H1 (cell line): ENCODE data around the gene GALNT4. TPM values are rescaled to one million over a fixed set of nuclear protein-coding genes. Genes with fewer than 3 reads are reported as not detected.

Experiments used
- CTCF ChIA-PET: fragments of 300-600 bp; sonication (Branson Sonifier 250); formaldehyde crosslinking; loops from one replicate; lab custom pipeline; 2021; ENCODE audit not compliant: partially characterized antibody; lab: Charles Lee
- POLR2A ChIA-PET: fragments of 300-600 bp; sonication (Branson Sonifier 250); formaldehyde crosslinking; loops from one replicate; lab custom pipeline; 2021; ENCODE audit warnings: inconsistent platforms; ENCODE audit not compliant: partially characterized antibody; lab: Charles Lee
- DNase-seq, 2 experiments: peaks; one replicate each; pipeline versions ENCODE4 v3.0.0 to v3.0.0-alpha.2; 2010 to 2022; ENCODE audit warnings: low spot score in 2 of 2, low read depth in 1 of 2, mixed read lengths in 1 of 2
- FAIRE-seq: peaks from 2 replicates; lab custom pipeline; 2011; peaks lifted over from hg19 to GRCh38; lab: Jason Lieb, UNC
- H2AFZ ChIP-seq: 2 replicates; pipeline ENCODE4 v1.8.1; 2012; ENCODE audit warnings: low read length, inconsistent platforms
- H2AK5ac ChIP-seq: 2 replicates; pipeline ENCODE4 v1.6.1; 2013; ENCODE audit warnings: low read depth, low read length
- H2BK120ac ChIP-seq: replicated peaks from 2 replicates; pipeline ENCODE3; 2013; ENCODE audit warnings: low read depth, low read length, inconsistent platforms
- H2BK12ac ChIP-seq: 2 replicates; pipeline ENCODE4 v1.6.1; 2013; ENCODE audit warnings: low read depth, low read length
- H2BK15ac ChIP-seq: 2 replicates; pipeline ENCODE4 v1.6.1; 2013; ENCODE audit warnings: low read length
- H2BK20ac ChIP-seq: 2 replicates; pipeline ENCODE4 v1.6.1; 2013; ENCODE audit warnings: low read length
- H2BK5ac ChIP-seq: 2 replicates; pipeline ENCODE4 v1.6.1; 2013; ENCODE audit warnings: low read depth, low read length
- H3K14ac ChIP-seq: 2 replicates; pipeline ENCODE4 v1.6.1; 2013; ENCODE audit warnings: inconsistent platforms; ENCODE audit not compliant: insufficient read length
- H3K18ac ChIP-seq: 2 replicates; pipeline ENCODE4 v1.6.1; 2013; ENCODE audit warnings: low read length; ENCODE audit errors: extremely low read depth
- H3K23ac ChIP-seq: 2 replicates; pipeline ENCODE4 v1.6.1; 2013; ENCODE audit warnings: inconsistent platforms; ENCODE audit not compliant: insufficient read length
- H3K23me2 ChIP-seq: 2 replicates; pipeline ENCODE4 v1.6.1; 2013; ENCODE audit warnings: low read depth, low read length
- H3K27ac ChIP-seq: 2 replicates; pipeline ENCODE4 v1.6.1; 2011; ENCODE audit warnings: low read depth, low read length, inconsistent platforms
- H3K27me3 ChIP-seq, 4 experiments: replicated peaks in 1 of 4; 1 replicate in 1 of 4; 2 replicates in 3 of 4; pipeline versions ENCODE4 v1.6.1 to v1.8.1; 2011 to 2013; ENCODE audit warnings: low read length in 3 of 4, mild to moderate bottlenecking in 3 of 4, inconsistent platforms in 2 of 4, mixed read lengths in 2 of 4, moderate library complexity in 1 of 4; ENCODE audit not compliant: control insufficient read depth in 3 of 4, insufficient read depth in 3 of 4; ENCODE audit errors: extremely low read depth in 1 of 4
- H3K36me3 ChIP-seq, 4 experiments: 2 replicates each; pipeline versions ENCODE4 v1.6.1 to v1.8.1; 2011 to 2013; ENCODE audit warnings: mild to moderate bottlenecking in 4 of 4, low read length in 3 of 4, moderate library complexity in 2 of 4, control low read depth in 1 of 4, inconsistent platforms in 1 of 4; ENCODE audit not compliant: insufficient read depth in 4 of 4, control insufficient read depth in 2 of 4
- H3K4ac ChIP-seq: replicated peaks from 2 replicates; pipeline ENCODE3; 2013; ENCODE audit warnings: low read length, low read depth, mixed read lengths, inconsistent platforms; ENCODE audit not compliant: insufficient read length
- H3K4me1 ChIP-seq, 4 experiments: replicated peaks in 1 of 4; 1 replicate in 1 of 4; 2 replicates in 3 of 4; pipeline versions ENCODE4 v1.6.1 to v1.8.1; 2011 to 2013; ENCODE audit warnings: low read length in 3 of 4, inconsistent platforms in 2 of 4, mixed read lengths in 1 of 4; ENCODE audit not compliant: insufficient read depth in 4 of 4, control insufficient read depth in 3 of 4
- H3K4me2 ChIP-seq, 2 experiments: 2 replicates each; pipeline versions ENCODE4 v1.6.1 to v1.8.1; 2011 to 2013; ENCODE audit warnings: low read depth in 2 of 2, low read length in 2 of 2, control low read depth in 1 of 2, inconsistent platforms in 1 of 2, mild to moderate bottlenecking in 1 of 2; ENCODE audit not compliant: insufficient read depth in 1 of 2
- H3K4me3 ChIP-seq, 4 experiments: fragments of 200-600, 300-600 bp in 1 of 4; sonication (generic), shearing (Covaris generic), sonication (Bioruptor Twin) in 1 of 4; 2 replicates each; pipeline versions ENCODE4 v1.5.1 to v1.8.1; 2011 to 2016; ENCODE audit warnings: low read length in 4 of 4, low read depth in 3 of 4, control low read depth in 2 of 4, inconsistent platforms in 2 of 4, mild to moderate bottlenecking in 2 of 4, mixed read lengths in 1 of 4, moderate library complexity in 1 of 4; ENCODE audit not compliant: insufficient read depth in 2 of 4; ENCODE audit errors: extremely low read depth in 1 of 4
- H3K56ac ChIP-seq: replicated peaks from 2 replicates; pipeline ENCODE3; 2013; ENCODE audit warnings: low read depth, mild to moderate bottlenecking, mixed read lengths, low read length, inconsistent platforms; ENCODE audit not compliant: insufficient read length
- H3K79me1 ChIP-seq: 2 replicates; pipeline ENCODE4 v1.6.1; 2013; ENCODE audit warnings: low read depth, low read length, control low read depth
- H3K79me2 ChIP-seq, 2 experiments: 2 replicates each; pipeline versions ENCODE4 v1.6.1 to v1.8.1; 2012 to 2013; ENCODE audit warnings: low read length in 2 of 2, mild to moderate bottlenecking in 2 of 2, inconsistent platforms in 1 of 2; ENCODE audit not compliant: insufficient read depth in 2 of 2, control insufficient read depth in 1 of 2
- H3K9ac ChIP-seq, 4 experiments: replicated peaks in 1 of 4; 1 replicate in 1 of 4; 2 replicates in 3 of 4; pipeline versions ENCODE4 v1.6.1 to v1.8.1; 2011 to 2013; ENCODE audit warnings: low read depth in 3 of 4, low read length in 3 of 4, control low read depth in 2 of 4, mild to moderate bottlenecking in 2 of 4, moderate library complexity in 2 of 4, inconsistent platforms in 1 of 4; ENCODE audit errors: extremely low read depth in 1 of 4
- H3K9me3 ChIP-seq, 2 experiments: 2 replicates each; pipeline versions ENCODE4 v1.6.1 to v1.8.1; 2012 to 2013; ENCODE audit warnings: mild to moderate bottlenecking in 2 of 2, moderate library complexity in 2 of 2, control low read depth in 1 of 2, inconsistent platforms in 1 of 2, low read depth in 1 of 2, low read length in 1 of 2, mixed read lengths in 1 of 2; ENCODE audit not compliant: insufficient read depth in 2 of 2
- H4K20me1 ChIP-seq, 2 experiments: replicated peaks in 1 of 2; 2 replicates each; pipeline versions ENCODE3 to v1.8.1; 2011 to 2013; ENCODE audit warnings: inconsistent platforms in 2 of 2, low read length in 2 of 2, mild to moderate bottlenecking in 1 of 2; ENCODE audit not compliant: insufficient read depth in 2 of 2, control insufficient read depth in 1 of 2
- H4K5ac ChIP-seq: 2 replicates; pipeline ENCODE4 v1.6.1; 2013; ENCODE audit warnings: low read length, low read depth, mixed read lengths, inconsistent platforms; ENCODE audit not compliant: insufficient read length
- H4K8ac ChIP-seq: 2 replicates; pipeline ENCODE4 v1.8.0; 2013; ENCODE audit warnings: mild to moderate bottlenecking, moderate library complexity, low read length, inconsistent platforms; ENCODE audit not compliant: insufficient read depth; ENCODE audit errors: extremely low read depth
- H4K91ac ChIP-seq: replicated peaks from 2 replicates; pipeline ENCODE3; 2013; ENCODE audit warnings: low read length, mixed read lengths, inconsistent platforms; ENCODE audit not compliant: insufficient read length
- CTBP2 ChIP-seq: IDR thresholded peaks from 2 replicates; pipeline ENCODE4 v1.7.0; 2011; ENCODE audit warnings: borderline replicate concordance, mild to moderate bottlenecking, moderate library complexity, mixed read lengths, low read length; ENCODE audit not compliant: insufficient read depth, insufficient read length
- EGR1 ChIP-seq: IDR thresholded peaks from 2 replicates; pipeline ENCODE4 v1.6.1; 2011; ENCODE audit warnings: low read depth, low read length, borderline replicate concordance
- EP300 ChIP-seq, 2 experiments: IDR thresholded peaks; 1 replicate in 1 of 2; 2 replicates in 1 of 2; pipeline ENCODE4 v1.6.1; 2011 to 2012; ENCODE audit warnings: low read depth in 2 of 2, low read length in 2 of 2, mild to moderate bottlenecking in 2 of 2, borderline replicate concordance in 1 of 2, inconsistent platforms in 1 of 2, moderate library complexity in 1 of 2
- NANOG ChIP-seq: IDR thresholded peaks from 2 replicates; pipeline ENCODE4 v1.6.1; 2011; ENCODE audit warnings: low read length, low read depth, mild to moderate bottlenecking, inconsistent platforms; ENCODE audit not compliant: insufficient read depth, poor library complexity, severe bottlenecking
- RBBP5 ChIP-seq: IDR thresholded peaks from 2 replicates; pipeline ENCODE4 v1.7.1; 2012; ENCODE audit warnings: low read depth, mild to moderate bottlenecking, inconsistent platforms, low read length, moderate library complexity, borderline replicate concordance
- SIN3A ChIP-seq, 2 experiments: IDR thresholded peaks in 1 of 2; conservative IDR thresholded peaks in 1 of 2; 2 replicates each; pipeline ENCODE4 v1.6.1; 2011 to 2012; ENCODE audit warnings: low read length in 2 of 2, improper control_type of control experiment in 1 of 2, low read depth in 1 of 2, mild to moderate bottlenecking in 1 of 2
- TAF1 ChIP-seq: IDR thresholded peaks from 2 replicates; pipeline ENCODE4 v1.6.1; 2011; ENCODE audit warnings: mild to moderate bottlenecking, low read depth, low read length
- TCF12 ChIP-seq: IDR thresholded peaks from 2 replicates; pipeline ENCODE4 v1.6.1; 2011; ENCODE audit warnings: low read depth, mild to moderate bottlenecking, low read length
- WGBS, 2 experiments: shearing (Covaris generic) in 1 of 2; methylation state at CpG; one replicate each; pipeline versions ENCODE4 v1.1.6 to v1.1.7; 2013 to 2015; ENCODE audit warnings: low lambda C conversion rate in 2 of 2, mixed read lengths in 2 of 2, inconsistent platforms in 1 of 2, low coverage in 1 of 2, missing lambda C conversion rate in 1 of 2; ENCODE audit not compliant: insufficient replicate concordance in 2 of 2, insufficient coverage in 1 of 2, insufficient read length in 1 of 2; ENCODE audit errors: extremely low coverage in 1 of 2, missing lambda C conversion rate in 1 of 2; 5-methylcytosine and 5-hydroxymethylcytosine counted together
- polyA plus RNA-seq, 7 experiments: library from polyadenylated mRNA; depleted of rRNA in 3 of 7; stranded (reverse) in 5 of 7; unstranded in 2 of 7; fragments of >200 nt in 5 of 7; fragments of 200-250 nt in 2 of 7; gene quantifications; 1 replicate in 5 of 7; 2 replicates in 1 of 7; 4 replicates in 1 of 7; pipeline versions ENCODE4 v1.2.1 to v1.2.3, GENCODE V29; 2011 to 2013; ENCODE audit warnings: missing spikeins in 2 of 7, mixed read lengths in 2 of 7
- total RNA-seq: library from RNA; stranded (reverse); fragmentation: NEBNext Ultra II Directional; extraction: Animal tissue kit (Norgen Biotek cat#: 25700); gene quantifications from 2 replicates; pipeline ENCODE4 v1.2.1, GENCODE V29; 2021
- TF ChIP-seq, protein P1 (sequence below): IDR thresholded peaks from 2 replicates; pipeline ENCODE4 v1.6.1; 2011; ENCODE audit warnings: low read depth, mild to moderate bottlenecking, low read length; ENCODE audit not compliant: insufficient read depth
- TF ChIP-seq, protein P2 (sequence below): IDR thresholded peaks from 2 replicates; pipeline ENCODE4 v1.6.1; 2012; ENCODE audit warnings: inconsistent platforms

GALNT4 gene
- total and polyA plus RNA-seq, 2 of the 8 experiments (the other 6 are each of a cell fraction or from before 2014, with no cell fraction given) = 0.45 to 3.3 TPM

DNA sequence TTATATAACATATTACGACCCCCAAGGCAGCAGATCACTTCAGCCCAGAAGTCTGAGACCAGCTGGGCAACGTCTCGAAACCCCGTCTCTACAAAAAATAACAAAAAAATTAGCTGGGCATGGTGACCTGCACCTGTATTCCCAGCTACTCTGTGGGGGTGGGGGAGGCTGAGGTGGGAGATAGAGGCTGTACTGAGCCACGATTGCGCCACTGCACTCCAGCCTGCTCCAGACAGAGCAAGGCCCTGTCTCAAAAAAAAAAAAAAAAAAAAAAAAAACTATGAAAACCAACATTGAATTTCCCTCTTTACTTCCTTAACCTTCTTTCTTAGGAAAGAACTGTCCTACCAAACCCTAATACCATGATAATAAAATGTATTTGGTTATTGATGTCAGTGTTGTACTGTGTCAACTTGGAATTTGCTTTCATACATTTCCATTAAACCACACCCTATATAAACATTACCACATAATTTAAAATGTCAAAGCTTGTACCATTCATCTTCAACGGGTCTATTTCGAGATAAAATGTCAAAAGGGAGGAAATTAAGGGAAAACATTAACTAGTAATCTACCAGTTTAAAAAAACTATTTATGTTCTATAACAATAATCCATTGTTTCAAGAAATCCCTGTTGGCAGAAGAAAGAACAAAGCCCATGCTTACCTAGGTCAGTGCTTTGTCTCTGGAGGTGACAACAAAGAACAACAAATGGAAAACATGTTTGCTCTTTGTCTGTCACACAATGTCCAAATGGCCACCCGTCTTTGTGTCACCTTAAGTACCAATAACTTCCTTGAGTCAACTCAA, 17.4 kb downstream of the GALNT4 start:
- H3K14ac ChIP-seq = no peak overlapping the region
- no peaks in the 10 kb centered on the region for H3K79me2 ChIP-seq
- no peaks in the 10 kb centered on the region for H3K79me1 ChIP-seq
- H2BK20ac ChIP-seq = no peak overlapping the region
- no peak overlapping the region for H2BK12ac ChIP-seq
- no peaks in the 10 kb centered on the region for H4K20me1 ChIP-seq
- no peak overlapping the region for H2BK5ac ChIP-seq
- no peak overlapping the region for H4K5ac ChIP-seq
- no peak overlapping the region for H3K23ac ChIP-seq
- no peaks in the 10 kb centered on the region for H3K23me2 ChIP-seq
- FAIRE-seq = no peak
- H2BK15ac ChIP-seq = no peak overlapping the region
- no peak overlapping the region for H2BK120ac ChIP-seq
- H4K8ac ChIP-seq = no peak overlapping the region
- no peak overlapping the region for H2AK5ac ChIP-seq
- no peak overlapping the region for H3K4me3 ChIP-seq
- DNase-seq = no peak
- no peak overlapping the region for H3K27ac ChIP-seq
- POLR2A ChIA-PET = interaction anchor here (0.6 kb wide), 1 partner anchor 161 kb away, joined by 3 read pairs; no protein-coding TSS in a partner anchor
- H4K91ac ChIP-seq = no peak overlapping the region
- no peaks in the 10 kb centered on the region for H3K36me3 ChIP-seq
- no peak overlapping the region for H3K18ac ChIP-seq
- H3K27me3 ChIP-seq = no peaks in the 10 kb centered on the region
- H2AFZ ChIP-seq = no peak overlapping the region
- WGBS, 2 experiments = 90% methylated on average over 9 of the region's 9 CpGs; no CpG with 5 or more reads in 1 of the 2 experiments
- no peak overlapping the region for H3K4ac ChIP-seq
- H3K9me3 ChIP-seq = peaks cover 0 to 4% of the 10 kb centered on the region in 2 experiments; a peak in 2 of 4 replicates
- no peak overlapping the region for H3K56ac ChIP-seq
- H3K9ac ChIP-seq = no peak overlapping the region
- H3K4me2 ChIP-seq = no peak overlapping the region
- no peaks in the 10 kb centered on the region for H3K4me1 ChIP-seq
- CTCF ChIA-PET = interaction anchor here (0.5 to 1.5 kb wide), 5 partner anchors 17 to 488 kb away, joined by 3 to 5 read pairs (median 3); partner anchors contain the start of gene GALNT4
- no peak for TF ChIP-seq SIN3A (conservative IDR thresholded peaks at IDR 0.05 in 1 of 2, IDR thresholded peaks at IDR 0.05 in 1 of 2; ENCODE audit: low read depth in 1 of 2, low read length in 2 of 2)
- no peak for TF ChIP-seq RBBP5
- TF ChIP-seq EP300 (IDR thresholded peaks at IDR 0.05; ENCODE audit: borderline replicate concordance in 1 of 2, low read depth in 2 of 2, low read length in 2 of 2) = no peak
- TF ChIP-seq CTBP2 = no peak
- TF ChIP-seq, protein P1, sequence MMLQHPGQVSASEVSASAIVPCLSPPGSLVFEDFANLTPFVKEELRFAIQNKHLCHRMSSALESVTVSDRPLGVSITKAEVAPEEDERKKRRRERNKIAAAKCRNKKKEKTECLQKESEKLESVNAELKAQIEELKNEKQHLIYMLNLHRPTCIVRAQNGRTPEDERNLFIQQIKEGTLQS = no peak
- no peak for TF ChIP-seq NANOG
- no peak for TF ChIP-seq TAF1
- no peak for TF ChIP-seq EGR1
- TF ChIP-seq, protein P2, sequence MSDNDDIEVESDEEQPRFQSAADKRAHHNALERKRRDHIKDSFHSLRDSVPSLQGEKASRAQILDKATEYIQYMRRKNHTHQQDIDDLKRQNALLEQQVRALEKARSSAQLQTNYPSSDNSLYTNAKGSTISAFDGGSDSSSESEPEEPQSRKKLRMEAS = no peak
- no peak for TF ChIP-seq TCF12
